ENCODE data around the gene C6orf120.
A peak's percentile ranks its signal among the peaks of the same experiment; 100 is the strongest.

C6orf120 gene

GRCh38 chr6:169722362-169723199 is 20.7 kb downstream of the C6orf120 start:
- peak overlapping the region; percentile 57 for H2AFZ ChIP-seq (ENCODE audit: low read length)
- peaks cover 8 to 16% of the 10 kb centered on the region in 2 donors for H3K4me1 ChIP-seq (ENCODE audit: control insufficient read depth in 2 of 2, insufficient read depth in 1 of 2, low read depth in 1 of 2, low read length in 2 of 2)
- peak overlapping the region; percentile 91 for H3K4me2 ChIP-seq (ENCODE audit: insufficient read depth, low read length, poor library complexity, severe bottlenecking)
- DNase-seq (ENCODE audit: low spot score), result peak; percentile 29
- no peak overlapping the region for H3K27ac ChIP-seq (replicated peaks; ENCODE audit: low read length)
- no peak overlapping the region for H2BK120ac ChIP-seq (ENCODE audit: low read depth, low read length)
- no peak overlapping the region for H3K4ac ChIP-seq (ENCODE audit: low read length)
- peaks cover 0 to 4% (median 0%) of the 10 kb centered on the region in 3 experiments for H3K27me3 ChIP-seq (ENCODE audit: control insufficient read depth in 3 of 3, insufficient read depth in 3 of 3, low read depth in 1 of 3, low read length in 3 of 3)
- H3K4me3 ChIP-seq (ENCODE audit: low read length in 2 of 2), result peak overlapping the region; percentile 85 to 95
- H3K9ac ChIP-seq (ENCODE audit: low read depth, low read length, poor library complexity), result peak overlapping the region; percentile 65
- peak overlapping the region; percentile 9 for H3K18ac ChIP-seq (ENCODE audit: low read length)
- no peaks in the 10 kb centered on the region for H3K9me3 ChIP-seq (replicated peaks in 1 of 2; ENCODE audit: control insufficient read depth in 2 of 2, insufficient read depth in 1 of 2, low read depth in 1 of 2, low read length in 2 of 2)
- H2BK15ac ChIP-seq (ENCODE audit: low read length), result no peak overlapping the region
- no peak overlapping the region for H2AK5ac ChIP-seq (ENCODE audit: low read depth, low read length)
- peaks cover 0 to 47% of the 10 kb centered on the region in 2 donors for H3K36me3 ChIP-seq (replicated peaks in 1 of 2; ENCODE audit: control insufficient read depth in 2 of 2, insufficient read depth in 2 of 2, low read length in 2 of 2)
- H4K91ac ChIP-seq (ENCODE audit: low read depth, low read length, poor library complexity), result no peak overlapping the region
- H4K8ac ChIP-seq (ENCODE audit: low read depth, low read length), result no peak overlapping the region
- no peak overlapping the region for H3K14ac ChIP-seq (ENCODE audit: low read length)
- peaks cover 4% of the 10 kb centered on the region for H3K79me1 ChIP-seq (ENCODE audit: low read depth, low read length)
- no peak overlapping the region for H2BK5ac ChIP-seq (ENCODE audit: low read length)
- peak overlapping the region; percentile 62 for H3K23ac ChIP-seq (ENCODE audit: low read depth, low read length, poor library complexity)
- H2BK12ac ChIP-seq (ENCODE audit: low read length), result no peak overlapping the region
- WGBS, 2 donors (ENCODE audit: extremely low coverage in 2 of 2, insufficient read length in 2 of 2, insufficient replicate concordance in 1 of 2), result no CpG with 5 or more reads among the region's 22 CpGs

GRCh38 chr6:169723200-169723909 is 21.4 kb downstream of the C6orf120 start:
- no peak overlapping the region for H2BK15ac ChIP-seq (ENCODE audit: low read length)
- H2BK12ac ChIP-seq (ENCODE audit: low read length), result no peak overlapping the region
- WGBS, 2 donors (ENCODE audit: extremely low coverage in 2 of 2, insufficient read length in 2 of 2, insufficient replicate concordance in 1 of 2), result no CpG with 5 or more reads among the region's 70 CpGs
- peaks cover 8 to 16% of the 10 kb centered on the region in 2 donors for H3K4me1 ChIP-seq (ENCODE audit: control insufficient read depth in 2 of 2, insufficient read depth in 1 of 2, low read depth in 1 of 2, low read length in 2 of 2)
- peak; percentile 35 for DNase-seq (ENCODE audit: low spot score)
- H2AK5ac ChIP-seq (ENCODE audit: low read depth, low read length), result peak overlapping the region; percentile 46
- H2BK5ac ChIP-seq (ENCODE audit: low read length), result no peak overlapping the region
- H2BK120ac ChIP-seq (ENCODE audit: low read depth, low read length), result peak overlapping the region; percentile 31
- H4K8ac ChIP-seq (ENCODE audit: low read depth, low read length), result no peak overlapping the region
- H3K27me3 ChIP-seq (ENCODE audit: control insufficient read depth in 3 of 3, insufficient read depth in 3 of 3, low read depth in 1 of 3, low read length in 3 of 3), result peaks cover 0 to 4% (median 0%) of the 10 kb centered on the region in 3 experiments
- H3K23ac ChIP-seq (ENCODE audit: low read depth, low read length, poor library complexity), result peak overlapping the region; percentile 55
- H3K4me2 ChIP-seq (ENCODE audit: insufficient read depth, low read length, poor library complexity, severe bottlenecking), result peak overlapping the region; percentile 91
- peak overlapping the region; percentile 38 for H3K14ac ChIP-seq (ENCODE audit: low read length)
- no peak overlapping the region for H4K91ac ChIP-seq (ENCODE audit: low read depth, low read length, poor library complexity)
- peak overlapping the region; percentile 65 for H3K27ac ChIP-seq (replicated peaks; ENCODE audit: low read length)
- H2AFZ ChIP-seq (ENCODE audit: low read length), result peak overlapping the region; percentile 57
- peak overlapping the region; percentile 85 to 95 for H3K4me3 ChIP-seq (ENCODE audit: low read length in 2 of 2)
- H3K79me1 ChIP-seq (ENCODE audit: low read depth, low read length), result peaks cover 4% of the 10 kb centered on the region
- H3K9me3 ChIP-seq (replicated peaks in 1 of 2; ENCODE audit: control insufficient read depth in 2 of 2, insufficient read depth in 1 of 2, low read depth in 1 of 2, low read length in 2 of 2), result no peaks in the 10 kb centered on the region
- H3K18ac ChIP-seq (ENCODE audit: low read length), result peak overlapping the region; percentile 94
- H3K36me3 ChIP-seq (replicated peaks in 1 of 2; ENCODE audit: control insufficient read depth in 2 of 2, insufficient read depth in 2 of 2, low read length in 2 of 2), result peaks cover 0 to 39% of the 10 kb centered on the region in 2 donors
- no peak overlapping the region for H3K4ac ChIP-seq (ENCODE audit: low read length)
- H3K9ac ChIP-seq (ENCODE audit: low read depth, low read length, poor library complexity), result peak overlapping the region; percentile 96

- H2BK120ac ChIP-seq (ENCODE audit: low read depth, low read length), result no peak overlapping the region
- peak; percentile 56 for DNase-seq (ENCODE audit: low spot score)
These were observed 22.1 kb downstream of the C6orf120 start for GRCh38 chr6:169723991-169724493.

More at GRCh38 chr6:169723991-169724493, 22.1 kb downstream of the C6orf120 start:
- H3K9ac ChIP-seq (ENCODE audit: low read depth, low read length, poor library complexity), result peak overlapping the region; percentile 100
- H3K4me2 ChIP-seq (ENCODE audit: insufficient read depth, low read length, poor library complexity, severe bottlenecking), result peak overlapping the region; percentile 40
- H3K14ac ChIP-seq (ENCODE audit: low read length), result peak overlapping the region; percentile 82
- peaks cover 4% of the 10 kb centered on the region for H3K79me1 ChIP-seq (ENCODE audit: low read depth, low read length)
- H3K18ac ChIP-seq (ENCODE audit: low read length), result peak overlapping the region; percentile 98
- peak overlapping the region; percentile 56 for H2AK5ac ChIP-seq (ENCODE audit: low read depth, low read length)
- peak overlapping the region; percentile 82 for H4K8ac ChIP-seq (ENCODE audit: low read depth, low read length)
- H3K27ac ChIP-seq (replicated peaks; ENCODE audit: low read length), result peak overlapping the region; percentile 87
- H2AFZ ChIP-seq (ENCODE audit: low read length), result peak overlapping the region; percentile 82
- no peak overlapping the region for H2BK5ac ChIP-seq (ENCODE audit: low read length)
- peaks cover 8 to 16% of the 10 kb centered on the region in 2 donors for H3K4me1 ChIP-seq (ENCODE audit: control insufficient read depth in 2 of 2, insufficient read depth in 1 of 2, low read depth in 1 of 2, low read length in 2 of 2)
- peak overlapping the region; percentile 85 for H2BK15ac ChIP-seq (ENCODE audit: low read length)
- H3K4me3 ChIP-seq (ENCODE audit: low read length in 2 of 2), result peak overlapping the region; percentile 57 to 91
- peaks cover 0 to 4% (median 0%) of the 10 kb centered on the region in 3 experiments for H3K27me3 ChIP-seq (ENCODE audit: control insufficient read depth in 3 of 3, insufficient read depth in 3 of 3, low read depth in 1 of 3, low read length in 3 of 3)
- peak overlapping the region; percentile 73 for H3K23ac ChIP-seq (ENCODE audit: low read depth, low read length, poor library complexity)
- peak overlapping the region; percentile 85 for H4K91ac ChIP-seq (ENCODE audit: low read depth, low read length, poor library complexity)
- H3K9me3 ChIP-seq (replicated peaks in 1 of 2; ENCODE audit: control insufficient read depth in 2 of 2, insufficient read depth in 1 of 2, low read depth in 1 of 2, low read length in 2 of 2), result no peaks in the 10 kb centered on the region
- no peak overlapping the region for H3K4ac ChIP-seq (ENCODE audit: low read length)
- no CpG with 5 or more reads among the region's 89 CpGs for WGBS, 2 donors (ENCODE audit: extremely low coverage in 2 of 2, insufficient read length in 2 of 2, insufficient replicate concordance in 1 of 2)
- H2BK12ac ChIP-seq (ENCODE audit: low read length), result no peak overlapping the region
- H3K36me3 ChIP-seq (replicated peaks in 1 of 2; ENCODE audit: control insufficient read depth in 2 of 2, insufficient read depth in 2 of 2, low read length in 2 of 2), result peaks cover 0 to 32% of the 10 kb centered on the region in 2 donors

All from neuronal stem cell (in vitro differentiated cells).